ENCODE measurements around the gene KCNK15. TPM values are rescaled to one million over a fixed set of nuclear protein-coding genes. Genes with fewer than 3 reads are reported as not detected.
"Not testable (repeated sequence)": the region's sequence is repeated elsewhere in the genome, so short reads cannot be mapped to it uniquely, and the experiment has no call there.

The KCNK15 gene
- 0.16 and 0.34 TPM in 2 replicates for total RNA-seq

DNA sequence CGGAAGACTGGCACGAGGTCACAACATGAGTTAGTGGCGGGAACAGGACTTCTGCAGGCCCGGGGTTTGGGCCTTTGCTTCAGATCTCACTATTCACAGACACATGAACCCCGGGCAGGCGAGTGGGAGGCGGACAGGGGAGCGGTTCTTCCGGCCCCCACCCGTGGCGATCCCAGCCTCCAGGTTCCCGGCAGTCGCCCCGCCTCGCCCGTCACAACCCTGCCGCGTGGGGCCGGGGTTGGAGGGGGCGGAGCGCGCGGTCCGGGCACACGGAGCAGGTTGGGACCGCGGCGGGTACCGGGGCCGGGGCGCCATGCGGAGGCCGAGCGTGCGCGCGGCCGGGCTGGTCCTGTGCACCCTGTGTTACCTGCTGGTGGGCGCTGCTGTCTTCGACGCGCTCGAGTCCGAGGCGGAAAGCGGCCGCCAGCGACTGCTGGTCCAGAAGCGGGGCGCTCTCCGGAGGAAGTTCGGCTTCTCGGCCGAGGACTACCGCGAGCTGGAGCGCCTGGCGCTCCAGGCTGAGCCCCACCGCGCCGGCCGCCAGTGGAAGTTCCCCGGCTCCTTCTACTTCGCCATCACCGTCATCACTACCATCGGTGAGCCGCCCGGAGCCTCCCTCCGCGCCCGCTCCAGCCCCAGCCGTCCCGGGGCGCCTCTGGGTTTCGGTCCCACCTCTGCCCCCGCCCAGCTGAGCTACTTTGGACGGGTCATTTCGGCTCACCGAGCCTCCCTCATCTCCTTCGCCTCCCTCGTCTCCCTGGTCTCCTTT, at the start of gene KCNK15:
Gene KCNK15, plus strand, starts transcription at position 268 of the 769 bp plus-strand sequence. Its CDS starts 46 bp downstream, at position 314.
- intact Hi-C loops (cut with micrococcal nuclease) = no loop called here
- no peaks in the 10 kb centered on the region for H3K36me3 Mint-ChIP-seq (ENCODE audit: low read depth)
- H3K27ac Mint-ChIP-seq = no peak within 1 kb of the TSS
- peaks cover 38% of the 10 kb centered on the region for H3K27me3 Mint-ChIP-seq (ENCODE audit: low read depth)
- no peaks in the 10 kb centered on the region for H3K9me3 Mint-ChIP-seq
- H3K4me1 Mint-ChIP-seq (ENCODE audit: low read depth) = peaks cover 3% of the 10 kb centered on the region
- no peak for DNase-seq (ENCODE audit: low spot score)
- peak within 1 kb of the TSS; percentile 62 for H3K4me3 Mint-ChIP-seq (ENCODE audit: low read depth)

DNA sequence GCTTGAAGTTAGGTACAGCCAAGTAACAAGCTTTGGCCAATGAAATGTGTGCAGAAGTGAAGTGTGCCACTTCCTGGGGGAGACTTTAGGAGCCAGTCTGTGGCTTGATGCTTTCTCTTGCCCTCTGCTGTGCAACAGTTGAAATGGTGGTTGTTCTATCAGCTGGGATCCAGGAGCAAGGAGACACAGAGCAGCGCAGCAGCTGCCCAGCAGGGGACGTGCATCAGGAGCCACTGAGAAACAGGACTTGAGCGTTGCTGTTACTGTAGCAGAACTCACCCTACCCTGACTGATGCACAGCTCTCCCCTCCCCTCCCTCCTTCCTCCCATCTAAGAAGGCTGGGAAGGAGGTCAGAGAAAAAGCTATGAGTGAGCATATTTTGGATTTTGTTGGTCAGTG, 49.4 kb upstream of the KCNK15 start:
- no peak overlapping the region for H3K27ac Mint-ChIP-seq
- no peaks in the 10 kb centered on the region for H3K36me3 Mint-ChIP-seq (ENCODE audit: low read depth)
- H3K4me1 Mint-ChIP-seq (ENCODE audit: low read depth) = peaks cover 2% of the 10 kb centered on the region
- DNase-seq (ENCODE audit: low spot score) = no peak
- no peak overlapping the region for H3K4me3 Mint-ChIP-seq (ENCODE audit: low read depth)
- H3K27me3 Mint-ChIP-seq (ENCODE audit: low read depth) = peaks cover 2% of the 10 kb centered on the region
- intact Hi-C loops (cut with micrococcal nuclease) = no loop called here
- peaks cover 9% of the 10 kb centered on the region for H3K9me3 Mint-ChIP-seq

- H3K4me1 Mint-ChIP-seq (ENCODE audit: low read depth); H3K27me3 Mint-ChIP-seq (ENCODE audit: low read depth); H3K4me3 Mint-ChIP-seq (ENCODE audit: low read depth); H3K36me3 Mint-ChIP-seq (ENCODE audit: low read depth); H3K9me3 Mint-ChIP-seq; H3K27ac Mint-ChIP-seq; intact Hi-C loops (cut with micrococcal nuclease); DNase-seq (ENCODE audit: low spot score): not testable (repeated sequence)
Measured at GRCh38 chr20:44697041-44697440, 48.6 kb upstream of the KCNK15 start.

DNA sequence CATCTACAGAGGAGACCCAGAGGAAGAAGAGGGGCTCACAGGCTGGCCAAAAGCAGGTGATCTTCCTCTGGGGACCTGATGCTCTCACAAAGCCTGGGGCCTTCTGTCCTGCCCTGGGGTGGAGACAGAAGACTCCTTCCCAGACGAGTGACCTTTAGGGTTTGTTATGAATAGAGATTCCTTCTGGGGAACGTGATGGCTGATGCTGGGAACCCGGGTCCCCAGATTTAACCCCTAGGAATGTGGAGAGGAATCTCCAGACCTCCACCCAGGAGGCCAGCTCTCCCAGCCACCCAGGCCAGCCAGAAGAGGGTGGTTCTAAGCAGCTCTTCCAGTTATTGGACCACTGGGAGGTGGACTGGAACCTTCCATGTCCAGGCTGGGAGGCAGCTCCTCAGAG, 47.3 kb upstream of the KCNK15 start:
- intact Hi-C loops (cut with micrococcal nuclease) = no loop called here
- Mint-ChIP-seq H3K27ac (no peak overlapping the region), H3K4me1 (ENCODE audit: low read depth) (peaks cover 2% of the 10 kb centered on the region), H3K4me3 (ENCODE audit: low read depth) (no peak overlapping the region), H3K9me3 (no peaks in the 10 kb centered on the region), H3K36me3 (ENCODE audit: low read depth) (no peaks in the 10 kb centered on the region), H3K27me3 (ENCODE audit: low read depth) (no peaks in the 10 kb centered on the region)
- DNase-seq (ENCODE audit: low spot score) = no peak

DNA sequence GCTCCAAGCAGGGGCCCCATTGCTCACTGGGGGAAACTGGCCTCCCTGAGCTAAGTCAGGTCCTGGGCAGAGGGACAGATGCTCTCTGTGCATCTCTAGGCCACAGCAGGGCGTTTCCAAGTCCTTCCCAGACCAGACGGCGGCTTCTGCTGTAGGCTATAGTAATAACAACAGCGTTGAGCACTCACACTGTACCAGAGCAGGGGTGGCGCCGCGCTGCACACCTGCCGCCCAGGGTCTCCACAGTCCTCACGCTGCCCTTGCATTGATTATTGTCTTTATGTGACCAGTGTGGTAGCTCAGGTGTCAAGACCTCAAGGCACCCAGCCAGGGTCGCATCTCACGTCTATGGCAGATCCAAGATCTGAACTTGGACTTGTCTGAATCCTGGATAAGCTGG, 45.4 kb upstream of the KCNK15 start:
- no peak for DNase-seq (ENCODE audit: low spot score)
- no peak overlapping the region for H3K4me3 Mint-ChIP-seq (ENCODE audit: low read depth)
- no peaks in the 10 kb centered on the region for H3K36me3 Mint-ChIP-seq (ENCODE audit: low read depth)
- no peaks in the 10 kb centered on the region for H3K27me3 Mint-ChIP-seq (ENCODE audit: low read depth)
- peaks cover under 1% of the 10 kb centered on the region for H3K4me1 Mint-ChIP-seq (ENCODE audit: low read depth)
- no peaks in the 10 kb centered on the region for H3K9me3 Mint-ChIP-seq
- H3K27ac Mint-ChIP-seq = no peak overlapping the region
- intact Hi-C loops (cut with micrococcal nuclease) = no loop called here

- intact Hi-C loops (cut with micrococcal nuclease) = no loop called here
- no peak for DNase-seq (ENCODE audit: low spot score)
- H3K36me3 Mint-ChIP-seq (ENCODE audit: low read depth) = no peaks in the 10 kb centered on the region
- no peaks in the 10 kb centered on the region for H3K27me3 Mint-ChIP-seq (ENCODE audit: low read depth)
- no peak overlapping the region for H3K4me3 Mint-ChIP-seq (ENCODE audit: low read depth)
- no peaks in the 10 kb centered on the region for H3K9me3 Mint-ChIP-seq
- no peak overlapping the region for H3K27ac Mint-ChIP-seq
- no peaks in the 10 kb centered on the region for H3K4me1 Mint-ChIP-seq (ENCODE audit: low read depth)
Measured at GRCh38 chr20:44701118-44701857, 44.4 kb upstream of the KCNK15 start.

DNA sequence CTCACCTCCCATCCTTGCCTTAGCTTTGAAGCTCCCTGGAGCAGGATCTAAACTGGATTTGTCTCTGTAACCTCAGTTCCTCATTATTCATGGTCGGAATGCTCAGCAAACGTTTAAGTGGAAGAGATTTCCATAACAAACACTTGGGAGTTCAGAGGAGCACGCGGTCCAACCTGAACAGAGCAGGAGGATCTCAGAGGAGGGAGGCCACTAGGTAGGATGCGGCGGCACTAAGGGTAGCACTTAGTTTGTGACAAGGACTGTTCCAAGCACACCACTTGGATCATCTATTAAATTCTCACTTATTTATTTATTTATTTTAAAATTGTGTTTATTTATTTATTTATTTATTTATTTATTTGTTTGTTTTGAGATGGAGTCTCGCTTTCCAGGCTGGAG, 43.8 kb upstream of the KCNK15 start:
- Mint-ChIP-seq H3K27ac (no peak overlapping the region), H3K4me3 (ENCODE audit: low read depth) (no peak overlapping the region), H3K4me1 (ENCODE audit: low read depth) (no peaks in the 10 kb centered on the region), H3K27me3 (ENCODE audit: low read depth) (no peaks in the 10 kb centered on the region), H3K9me3 (no peaks in the 10 kb centered on the region), H3K36me3 (ENCODE audit: low read depth) (no peaks in the 10 kb centered on the region)
- no peak for DNase-seq (ENCODE audit: low spot score)
- intact Hi-C loops (cut with micrococcal nuclease) = no loop called here

DNA sequence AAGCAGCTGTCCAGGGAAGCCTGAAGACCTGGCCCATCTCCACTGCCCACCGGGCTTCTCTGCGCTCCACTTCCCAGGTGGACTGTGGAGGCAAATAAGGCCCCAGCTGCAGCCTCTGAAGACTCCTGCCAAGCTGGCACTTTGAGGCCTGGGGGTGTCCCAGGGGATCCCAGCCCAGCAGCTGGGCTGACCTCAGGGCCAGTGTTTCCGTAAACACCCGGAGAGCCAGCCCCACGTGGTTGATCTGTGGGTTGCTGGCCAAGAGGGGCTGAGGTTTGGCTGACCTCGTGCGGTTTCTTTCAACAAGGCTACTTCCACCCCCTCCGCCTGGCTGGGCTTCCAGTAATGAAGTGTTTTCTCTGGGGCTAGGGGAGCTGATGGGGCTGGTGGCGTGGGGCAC, 42.9 kb upstream of the KCNK15 start:
- H3K4me3 Mint-ChIP-seq (ENCODE audit: low read depth) = no peak overlapping the region
- H3K27ac Mint-ChIP-seq = no peak overlapping the region
- H3K27me3 Mint-ChIP-seq (ENCODE audit: low read depth) = no peaks in the 10 kb centered on the region
- DNase-seq (ENCODE audit: low spot score) = no peak
- H3K9me3 Mint-ChIP-seq = no peaks in the 10 kb centered on the region
- intact Hi-C loops (cut with micrococcal nuclease) = no loop called here
- H3K4me1 Mint-ChIP-seq (ENCODE audit: low read depth) = no peaks in the 10 kb centered on the region
- no peaks in the 10 kb centered on the region for H3K36me3 Mint-ChIP-seq (ENCODE audit: low read depth)

DNA sequence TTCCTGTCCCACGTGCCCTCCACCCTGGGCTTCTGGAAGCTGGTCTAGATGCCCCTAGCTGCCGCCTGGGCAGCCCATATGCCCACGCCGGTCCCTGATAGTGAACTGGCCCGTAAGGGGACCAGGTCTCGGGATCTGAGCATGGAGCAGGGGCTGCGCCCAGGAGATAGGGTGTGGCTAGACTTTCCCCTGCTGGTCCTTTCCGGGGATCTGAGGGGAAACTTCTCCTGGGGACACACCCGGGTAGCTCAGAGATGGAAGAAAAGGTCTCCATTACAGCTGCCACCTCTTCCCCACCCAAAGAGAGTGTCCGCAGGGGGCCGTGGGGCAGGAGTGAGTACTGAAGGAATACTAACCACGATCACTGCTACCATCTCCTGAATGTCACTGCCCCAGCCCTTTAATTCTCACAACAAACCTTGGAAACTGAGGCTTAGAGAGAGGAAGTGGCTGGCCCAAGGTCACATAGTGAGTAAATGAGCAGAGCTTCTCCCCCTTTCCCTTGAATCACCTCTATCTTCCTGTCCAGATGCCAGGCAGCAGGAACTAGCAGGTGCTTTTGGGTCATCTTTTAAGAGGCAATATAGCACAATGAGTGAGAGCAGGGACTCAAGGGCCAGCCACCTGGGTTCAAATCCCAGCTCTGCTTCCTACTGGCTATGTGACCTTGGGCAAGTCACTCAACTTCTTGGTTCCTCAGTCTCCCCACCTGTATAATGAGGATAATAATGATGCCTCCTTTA, 42.3 kb upstream of the KCNK15 start:
- Mint-ChIP-seq H3K4me3 (ENCODE audit: low read depth) (no peak overlapping the region), H3K27ac (no peak overlapping the region), H3K36me3 (ENCODE audit: low read depth) (no peaks in the 10 kb centered on the region), H3K9me3 (no peaks in the 10 kb centered on the region), H3K4me1 (ENCODE audit: low read depth) (no peaks in the 10 kb centered on the region), H3K27me3 (ENCODE audit: low read depth) (no peaks in the 10 kb centered on the region)
- DNase-seq (ENCODE audit: low spot score) = no peak
- intact Hi-C loops (cut with micrococcal nuclease) = no loop called here

DNA sequence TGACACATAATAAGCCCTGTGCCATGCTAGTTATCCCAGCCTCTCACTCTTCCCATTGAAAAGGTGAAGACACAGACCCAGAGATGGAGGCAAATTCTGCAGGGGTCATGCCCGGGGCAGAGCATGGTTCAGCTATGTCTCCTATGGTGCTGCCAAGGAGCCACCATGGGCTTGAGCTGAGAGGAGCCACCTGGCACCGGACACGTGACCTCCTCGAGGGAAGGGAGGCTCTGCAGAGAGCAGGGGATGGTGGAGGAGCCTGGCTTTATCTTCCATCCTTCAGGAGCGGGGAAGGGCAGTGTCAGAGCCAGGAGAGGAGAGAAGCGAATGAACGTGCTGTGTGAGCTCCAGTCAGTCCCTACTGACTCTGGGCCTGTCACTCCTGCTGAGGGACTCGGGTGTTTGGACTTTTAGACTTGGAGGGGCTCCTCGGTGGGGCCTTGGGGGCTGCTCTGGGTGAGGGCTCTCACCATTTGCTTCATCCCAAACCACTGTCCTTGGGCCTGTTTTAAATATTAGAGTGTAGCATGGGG, 41.6 kb upstream of the KCNK15 start:
- intact Hi-C loops (cut with micrococcal nuclease) = no loop called here
- Mint-ChIP-seq H3K4me3 (ENCODE audit: low read depth) (no peak overlapping the region), H3K27ac (no peak overlapping the region), H3K4me1 (ENCODE audit: low read depth) (no peaks in the 10 kb centered on the region), H3K36me3 (ENCODE audit: low read depth) (no peaks in the 10 kb centered on the region), H3K27me3 (ENCODE audit: low read depth) (no peaks in the 10 kb centered on the region), H3K9me3 (no peaks in the 10 kb centered on the region)
- DNase-seq (ENCODE audit: low spot score) = no peak

DNA sequence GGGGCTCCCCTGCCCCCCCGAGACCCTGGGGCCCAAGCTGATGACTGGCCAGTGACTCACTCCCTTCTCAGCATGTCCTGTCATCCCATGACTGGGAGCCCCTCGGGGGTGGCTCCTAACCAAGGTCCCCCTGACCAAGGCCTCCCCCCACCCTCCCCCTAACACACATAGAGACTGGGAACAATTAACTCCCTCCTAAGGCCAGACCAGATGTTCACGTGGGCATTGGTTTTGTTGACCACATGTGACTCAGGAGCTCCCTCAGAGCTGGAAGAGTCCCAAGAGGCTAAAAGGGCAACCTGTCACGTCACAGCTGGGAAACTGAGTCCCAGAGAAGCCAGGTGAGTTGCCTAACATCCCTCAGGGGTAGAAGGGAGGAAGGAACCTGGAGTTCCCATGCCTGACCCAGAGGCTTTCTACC, 41.1 kb upstream of the KCNK15 start:
- Mint-ChIP-seq H3K9me3 (no peaks in the 10 kb centered on the region), H3K27me3 (ENCODE audit: low read depth) (no peaks in the 10 kb centered on the region), H3K27ac (no peak overlapping the region), H3K36me3 (ENCODE audit: low read depth) (no peaks in the 10 kb centered on the region), H3K4me1 (ENCODE audit: low read depth) (no peaks in the 10 kb centered on the region), H3K4me3 (ENCODE audit: low read depth) (no peak overlapping the region)
- DNase-seq (ENCODE audit: low spot score) = no peak
- intact Hi-C loops (cut with micrococcal nuclease) = no loop called here

DNA sequence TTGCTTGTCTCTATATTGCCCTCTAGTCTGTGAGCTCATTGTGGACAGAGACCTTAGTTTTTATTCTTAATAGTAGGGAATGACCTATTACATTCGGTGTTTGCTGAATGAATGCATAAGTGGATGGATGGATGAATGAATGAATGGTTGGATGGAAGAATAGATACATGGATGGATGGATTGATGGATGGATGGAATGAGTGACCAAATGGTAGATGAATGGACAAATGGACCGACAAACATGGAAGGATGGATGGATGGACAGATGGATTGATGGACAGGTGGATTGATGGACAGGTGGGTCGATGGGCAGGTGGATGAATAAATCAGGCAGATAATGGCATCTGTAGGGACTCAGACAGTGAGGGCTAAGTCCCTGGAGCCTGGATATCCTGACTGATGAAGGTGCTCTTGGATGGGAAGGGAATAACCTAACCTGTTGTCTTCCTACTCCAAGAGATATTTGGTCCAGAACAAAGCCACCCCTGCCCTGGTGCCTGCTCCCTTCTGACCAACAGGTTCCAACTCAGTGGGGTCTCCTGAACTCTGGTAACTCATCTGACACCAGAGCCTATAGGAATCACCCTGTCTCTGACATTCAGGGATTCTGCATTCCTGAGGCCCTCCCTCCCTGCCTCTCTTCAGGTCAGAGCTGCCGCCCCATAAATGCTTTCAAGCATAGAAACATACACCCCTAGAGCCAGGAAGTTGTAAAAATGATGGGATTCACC, 40.1 kb upstream of the KCNK15 start:
- DNase-seq (ENCODE audit: low spot score) = no peak
- no peaks in the 10 kb centered on the region for H3K9me3 Mint-ChIP-seq
- intact Hi-C loops (cut with micrococcal nuclease) = no loop called here
- no peak overlapping the region for H3K4me3 Mint-ChIP-seq (ENCODE audit: low read depth)
- H3K4me1 Mint-ChIP-seq (ENCODE audit: low read depth) = no peaks in the 10 kb centered on the region
- no peak overlapping the region for H3K27ac Mint-ChIP-seq
- H3K27me3 Mint-ChIP-seq (ENCODE audit: low read depth) = no peaks in the 10 kb centered on the region
- H3K36me3 Mint-ChIP-seq (ENCODE audit: low read depth) = no peaks in the 10 kb centered on the region

Data from activated T-helper 2 cell treated with anti-CD3 and anti-CD28 coated beads, Interferon-gamma antibody, Interleukin-2, Interleukin-4, amounts not matched to agents 10 μg/mL and 5 μg/mL and 100 μg/mL, durations not matched to agents 14 hours and 24 hours and 36 hours (primary cell).